Stimulated activated CD4-positive, alpha-beta T cell treated with anti-CD3 and anti-CD28 coated beads, TNF-alpha, amount 100 ng/mL, for 24 hours (primary cell): ENCODE data around the gene MORN3.

Source experiments
- DNase-seq, 3 experiments: peaks; one replicate each; pipeline ENCODE4 v3.0.0-alpha.2; 2020; ENCODE audit warnings: low read depth in 3 of 3

MORN3 gene

DNA sequence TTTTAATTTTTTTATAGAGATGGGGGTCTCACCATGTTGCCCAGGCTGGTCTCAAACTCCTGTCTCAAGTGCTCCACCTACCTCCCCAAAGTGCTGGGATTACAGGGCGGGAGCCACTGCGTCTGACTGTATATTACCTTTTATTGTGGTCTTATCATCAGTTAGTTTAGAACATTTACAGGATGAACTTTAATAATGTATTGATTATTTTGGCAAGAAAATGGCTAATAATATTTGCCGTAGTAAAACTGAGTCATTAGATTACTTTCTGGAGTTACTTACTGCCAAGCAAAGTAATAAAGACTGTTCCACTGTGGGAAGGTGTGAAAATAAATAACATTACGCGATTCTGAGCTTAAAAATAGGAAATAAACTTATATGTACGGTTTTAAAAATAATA, 66.7 kb downstream of the MORN3 start:
- no peak for DNase-seq

DNA sequence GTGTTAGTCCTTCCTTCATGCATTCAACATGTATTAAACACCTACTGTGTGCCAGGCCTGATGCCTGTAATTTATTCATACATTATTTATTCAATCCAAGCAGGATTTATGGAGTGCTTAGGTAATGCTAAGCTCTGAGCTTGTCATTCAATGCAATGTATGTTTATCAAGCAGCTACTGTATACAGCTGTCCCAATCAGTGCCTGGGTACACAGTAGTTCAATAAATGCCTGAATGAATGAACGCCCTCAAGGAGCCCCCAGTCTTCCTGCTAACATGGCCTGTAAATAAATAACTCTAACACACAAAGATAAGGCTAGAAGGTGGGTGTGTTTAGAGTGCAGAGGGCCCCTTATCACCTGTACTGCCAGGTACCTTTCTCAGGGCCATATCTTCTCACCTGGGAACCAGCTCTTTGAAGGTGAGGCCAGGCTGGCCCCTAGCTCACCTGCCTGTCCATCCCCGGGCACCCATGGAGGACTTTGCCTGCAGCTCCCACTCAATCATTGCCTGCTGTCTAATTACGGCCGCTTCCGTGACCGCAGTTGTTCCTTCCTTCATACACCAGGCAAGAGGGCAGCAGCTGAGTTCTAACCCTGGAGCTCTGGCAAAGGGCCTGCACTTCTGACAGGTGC, 68.6 kb downstream of the MORN3 start:
- DNase-seq = no peak
